Measurements from ENCODE around the gene VAMP5.

VAMP5 gene

DNA sequence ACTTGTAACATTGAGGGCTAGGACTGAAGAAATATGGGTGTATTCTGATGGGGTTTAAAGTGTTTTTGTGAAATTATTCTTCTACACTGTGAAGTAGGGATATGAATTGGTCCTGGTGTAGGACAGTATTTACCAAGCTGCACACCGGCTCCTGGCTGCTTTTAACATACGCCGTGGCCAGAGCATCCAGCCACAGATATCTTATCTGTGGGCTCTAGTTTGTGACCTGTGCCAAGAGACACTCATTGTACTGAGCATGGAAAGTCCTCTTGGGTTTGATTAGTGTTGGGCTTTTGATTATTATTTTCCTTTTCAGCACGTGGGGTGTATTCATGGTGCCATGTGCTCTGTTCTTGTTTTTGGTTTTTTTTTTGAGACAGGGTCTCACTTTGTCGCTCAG lies 39.8 kb downstream of the VAMP5 start:
- TF ChIP-seq, protein P1, sequence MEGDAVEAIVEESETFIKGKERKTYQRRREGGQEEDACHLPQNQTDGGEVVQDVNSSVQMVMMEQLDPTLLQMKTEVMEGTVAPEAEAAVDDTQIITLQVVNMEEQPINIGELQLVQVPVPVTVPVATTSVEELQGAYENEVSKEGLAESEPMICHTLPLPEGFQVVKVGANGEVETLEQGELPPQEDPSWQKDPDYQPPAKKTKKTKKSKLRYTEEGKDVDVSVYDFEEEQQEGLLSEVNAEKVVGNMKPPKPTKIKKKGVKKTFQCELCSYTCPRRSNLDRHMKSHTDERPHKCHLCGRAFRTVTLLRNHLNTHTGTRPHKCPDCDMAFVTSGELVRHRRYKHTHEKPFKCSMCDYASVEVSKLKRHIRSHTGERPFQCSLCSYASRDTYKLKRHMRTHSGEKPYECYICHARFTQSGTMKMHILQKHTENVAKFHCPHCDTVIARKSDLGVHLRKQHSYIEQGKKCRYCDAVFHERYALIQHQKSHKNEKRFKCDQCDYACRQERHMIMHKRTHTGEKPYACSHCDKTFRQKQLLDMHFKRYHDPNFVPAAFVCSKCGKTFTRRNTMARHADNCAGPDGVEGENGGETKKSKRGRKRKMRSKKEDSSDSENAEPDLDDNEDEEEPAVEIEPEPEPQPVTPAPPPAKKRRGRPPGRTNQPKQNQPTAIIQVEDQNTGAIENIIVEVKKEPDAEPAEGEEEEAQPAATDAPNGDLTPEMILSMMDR (conservative IDR thresholded peaks at IDR 0.05; ENCODE audit: low read length), result no peak
- H3K4me3 ChIP-seq (ENCODE audit: low read length), result no peak overlapping the region
- DNase-seq (ENCODE audit: low read depth), result no peak

DNA sequence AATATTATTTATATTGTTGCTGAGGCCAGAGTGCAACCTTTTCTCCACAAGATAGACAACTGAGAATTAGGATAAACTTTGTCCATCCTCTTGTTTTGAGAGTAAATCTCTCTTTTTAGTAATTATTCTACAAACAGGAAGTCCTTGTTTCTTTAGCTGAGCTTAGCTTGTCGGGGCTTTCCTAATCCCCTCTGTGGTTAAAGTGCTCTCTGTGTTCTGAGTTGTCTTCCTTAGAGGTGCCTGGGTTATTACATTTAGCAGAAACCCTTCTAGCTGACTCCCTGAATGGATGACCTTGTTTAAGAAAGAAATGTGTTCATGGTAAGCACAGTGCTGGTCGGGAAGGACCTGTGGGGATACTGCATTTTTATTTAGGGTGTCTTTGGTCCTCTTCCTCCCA lies 44.4 kb downstream of the VAMP5 start:
- H3K4me3 ChIP-seq (ENCODE audit: low read length), result no peak overlapping the region
- no peak for DNase-seq (ENCODE audit: low read depth)
- TF ChIP-seq, protein P1 (conservative IDR thresholded peaks at IDR 0.05; ENCODE audit: low read length), result no peak

DNA sequence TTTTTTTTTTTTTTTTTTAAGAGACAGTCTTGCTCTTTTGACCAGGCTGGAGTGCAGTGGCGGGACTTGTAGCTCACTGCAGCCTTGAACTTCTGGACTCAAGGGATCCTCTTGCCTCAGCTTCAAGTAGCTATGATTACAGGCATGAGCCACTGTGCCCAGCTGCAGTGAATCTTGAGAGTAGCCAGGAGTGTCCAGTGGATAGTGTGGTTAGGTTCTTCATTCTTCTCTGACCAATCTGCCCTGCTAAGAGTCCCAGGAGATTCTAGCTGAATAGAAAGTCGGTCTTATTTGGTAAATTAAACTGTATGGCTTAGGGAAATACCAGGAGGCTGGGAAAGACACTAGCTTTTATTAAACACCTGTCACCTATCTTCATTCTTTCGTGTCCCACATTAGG lies 47.1 kb downstream of the VAMP5 start:
- DNase-seq (ENCODE audit: low read depth), result no peak
- TF ChIP-seq, protein P1 (conservative IDR thresholded peaks at IDR 0.05; ENCODE audit: low read length), result no peak
- no peak overlapping the region for H3K4me3 ChIP-seq (ENCODE audit: low read length)

DNA sequence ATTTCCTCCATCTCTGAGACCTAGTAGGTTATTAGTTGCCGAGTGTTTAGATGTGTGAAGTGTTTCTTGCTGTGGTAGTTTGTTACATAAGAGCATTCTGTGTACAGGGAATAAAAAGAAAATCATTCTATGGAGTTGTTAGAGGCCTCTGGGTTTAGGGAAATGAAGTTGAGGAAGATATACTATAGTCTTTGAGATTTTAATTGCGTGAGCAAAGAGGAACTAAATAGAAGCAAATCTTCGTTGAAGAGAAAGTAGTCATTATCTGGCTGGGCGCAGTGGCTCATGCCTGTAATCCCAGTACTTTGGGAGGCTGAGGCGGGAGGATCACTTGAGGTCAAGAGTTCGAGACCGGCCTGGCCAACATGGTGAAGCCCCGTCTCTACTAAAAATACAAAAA lies 50.8 kb downstream of the VAMP5 start:
- no peak for DNase-seq (ENCODE audit: low read depth)
- TF ChIP-seq, protein P1 (conservative IDR thresholded peaks at IDR 0.05; ENCODE audit: low read length), result no peak
- H3K4me3 ChIP-seq (ENCODE audit: low read length), result no peak overlapping the region

DNA sequence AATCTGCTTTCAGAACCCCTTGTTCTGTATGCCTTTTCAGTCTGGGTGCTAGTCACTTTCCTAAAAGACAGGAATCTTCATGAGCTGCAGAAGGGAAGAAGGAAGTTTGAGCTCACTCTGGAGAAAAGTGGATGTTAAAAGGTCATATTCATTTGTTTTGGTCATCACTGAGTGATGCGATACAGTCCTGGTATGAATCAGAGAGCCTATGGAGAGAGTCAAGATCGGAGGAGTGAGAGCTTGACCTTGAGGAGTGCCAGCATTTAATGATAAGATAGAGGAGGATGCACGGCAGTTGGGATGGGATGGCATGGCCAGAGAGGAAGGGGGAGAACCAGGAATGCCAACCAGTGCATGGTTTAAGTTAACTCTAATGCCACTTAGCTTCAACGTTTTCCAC lies 51.4 kb downstream of the VAMP5 start:
- TF ChIP-seq, protein P1 (conservative IDR thresholded peaks at IDR 0.05; ENCODE audit: low read length), result no peak
- no peak for DNase-seq (ENCODE audit: low read depth)
- H3K4me3 ChIP-seq (ENCODE audit: low read length), result no peak overlapping the region

DNA sequence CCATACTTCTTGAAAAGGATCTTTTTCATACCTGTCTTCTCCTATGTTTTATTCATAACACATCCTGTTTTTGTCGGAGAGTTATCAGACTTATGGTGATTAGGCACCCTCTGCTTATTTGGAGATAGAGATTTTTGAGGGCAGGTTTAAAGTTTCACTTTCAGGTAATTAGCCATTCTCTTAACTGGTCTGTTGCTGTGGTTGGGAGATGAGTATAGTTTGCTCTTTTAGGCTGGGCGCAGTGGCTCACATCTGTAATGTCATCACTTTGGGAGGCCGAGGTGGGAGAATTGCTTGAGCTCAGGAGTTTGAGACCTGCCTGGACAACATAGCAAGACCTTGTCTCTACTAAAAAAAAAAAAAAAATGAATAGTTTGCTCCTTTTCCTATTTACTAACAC lies 58.5 kb downstream of the VAMP5 start:
- H3K4me3 ChIP-seq (ENCODE audit: low read length), result no peak overlapping the region
- no peak for DNase-seq (ENCODE audit: low read depth)
- TF ChIP-seq, protein P1 (conservative IDR thresholded peaks at IDR 0.05; ENCODE audit: low read length), result no peak
